GM18909 (cell line): ENCODE measurements around the gene GCH1.
"Not testable (repeated sequence)": the region's sequence is repeated elsewhere in the genome, so short reads cannot be mapped to it uniquely, and the experiment has no call there.

Experiments
- ATAC-seq: cut with Tn5 transposase; IDR thresholded peaks from one replicate; pipeline ENCODE4 v1.9.1; 2021; ENCODE audit warnings: mild to moderate bottlenecking; ENCODE audit not compliant: unreplicated experiment, poor library complexity

Gene GCH1

GRCh38 chr14:54909817-54910558 is 7.4 kb upstream of the GCH1 start:
- ATAC-seq = no peak

- ATAC-seq = not testable (repeated sequence)
Measured at GRCh38 chr14:54908973-54909372, 6.3 kb upstream of the GCH1 start.

- no peak for ATAC-seq
Measured at GRCh38 chr14:54908190-54908589, 5.6 kb upstream of the GCH1 start.

GRCh38 chr14:54906075-54906474 is 3.4 kb upstream of the GCH1 start:
- ATAC-seq = no peak

GRCh38 chr14:54902143-54902520 is 494 bp downstream of the GCH1 start:
- peak; percentile 56 for ATAC-seq

GRCh38 chr14:54901380-54902142 is 1.1 kb downstream of the GCH1 start:
- no peak for ATAC-seq

GRCh38 chr14:54899573-54899972 is 3.1 kb downstream of the GCH1 start:
- no peak for ATAC-seq

GRCh38 chr14:54897809-54898555 is 4.6 kb downstream of the GCH1 start:
- ATAC-seq = not testable (repeated sequence)

- no peak for ATAC-seq
Measured at GRCh38 chr14:54895683-54896082, 6.9 kb downstream of the GCH1 start.

GRCh38 chr14:54894995-54895394 is 7.6 kb downstream of the GCH1 start:
- no peak for ATAC-seq

- ATAC-seq = no peak
Measured at GRCh38 chr14:54893151-54893760, 9.4 kb downstream of the GCH1 start.

- ATAC-seq = no peak
Measured at GRCh38 chr14:54891471-54892245, 11.0 kb downstream of the GCH1 start.

GRCh38 chr14:54890788-54891187 is 11.8 kb downstream of the GCH1 start:
- peak; percentile 82 for ATAC-seq

GRCh38 chr14:54889919-54890318 is 12.7 kb downstream of the GCH1 start:
- no peak for ATAC-seq

- no peak for ATAC-seq
Measured at GRCh38 chr14:54882521-54882920, 20.1 kb downstream of the GCH1 start.

GRCh38 chr14:54881761-54882401 is 20.7 kb downstream of the GCH1 start:
- ATAC-seq = peak; percentile 56

GRCh38 chr14:54881235-54881760 is 21.3 kb downstream of the GCH1 start:
- ATAC-seq = peak; percentile 72

GRCh38 chr14:54877703-54878021 is 25.0 kb downstream of the GCH1 start:
- no peak for ATAC-seq

GRCh38 chr14:54877015-54877702 is 25.5 kb downstream of the GCH1 start:
- ATAC-seq = no peak
